HG03565 (cell line): ENCODE measurements around the gene ANGEL1.

Experiments used
- ATAC-seq: cut with Tn5 transposase; IDR thresholded peaks from one replicate; pipeline ENCODE4 v1.9.1; 2021; ENCODE audit warnings: mild to moderate bottlenecking, moderate library complexity; ENCODE audit not compliant: unreplicated experiment

Gene ANGEL1, protein sequence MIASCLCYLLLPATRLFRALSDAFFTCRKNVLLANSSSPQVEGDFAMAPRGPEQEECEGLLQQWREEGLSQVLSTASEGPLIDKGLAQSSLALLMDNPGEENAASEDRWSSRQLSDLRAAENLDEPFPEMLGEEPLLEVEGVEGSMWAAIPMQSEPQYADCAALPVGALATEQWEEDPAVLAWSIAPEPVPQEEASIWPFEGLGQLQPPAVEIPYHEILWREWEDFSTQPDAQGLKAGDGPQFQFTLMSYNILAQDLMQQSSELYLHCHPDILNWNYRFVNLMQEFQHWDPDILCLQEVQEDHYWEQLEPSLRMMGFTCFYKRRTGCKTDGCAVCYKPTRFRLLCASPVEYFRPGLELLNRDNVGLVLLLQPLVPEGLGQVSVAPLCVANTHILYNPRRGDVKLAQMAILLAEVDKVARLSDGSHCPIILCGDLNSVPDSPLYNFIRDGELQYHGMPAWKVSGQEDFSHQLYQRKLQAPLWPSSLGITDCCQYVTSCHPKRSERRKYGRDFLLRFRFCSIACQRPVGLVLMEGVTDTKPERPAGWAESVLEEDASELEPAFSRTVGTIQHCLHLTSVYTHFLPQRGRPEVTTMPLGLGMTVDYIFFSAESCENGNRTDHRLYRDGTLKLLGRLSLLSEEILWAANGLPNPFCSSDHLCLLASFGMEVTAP

DNA sequence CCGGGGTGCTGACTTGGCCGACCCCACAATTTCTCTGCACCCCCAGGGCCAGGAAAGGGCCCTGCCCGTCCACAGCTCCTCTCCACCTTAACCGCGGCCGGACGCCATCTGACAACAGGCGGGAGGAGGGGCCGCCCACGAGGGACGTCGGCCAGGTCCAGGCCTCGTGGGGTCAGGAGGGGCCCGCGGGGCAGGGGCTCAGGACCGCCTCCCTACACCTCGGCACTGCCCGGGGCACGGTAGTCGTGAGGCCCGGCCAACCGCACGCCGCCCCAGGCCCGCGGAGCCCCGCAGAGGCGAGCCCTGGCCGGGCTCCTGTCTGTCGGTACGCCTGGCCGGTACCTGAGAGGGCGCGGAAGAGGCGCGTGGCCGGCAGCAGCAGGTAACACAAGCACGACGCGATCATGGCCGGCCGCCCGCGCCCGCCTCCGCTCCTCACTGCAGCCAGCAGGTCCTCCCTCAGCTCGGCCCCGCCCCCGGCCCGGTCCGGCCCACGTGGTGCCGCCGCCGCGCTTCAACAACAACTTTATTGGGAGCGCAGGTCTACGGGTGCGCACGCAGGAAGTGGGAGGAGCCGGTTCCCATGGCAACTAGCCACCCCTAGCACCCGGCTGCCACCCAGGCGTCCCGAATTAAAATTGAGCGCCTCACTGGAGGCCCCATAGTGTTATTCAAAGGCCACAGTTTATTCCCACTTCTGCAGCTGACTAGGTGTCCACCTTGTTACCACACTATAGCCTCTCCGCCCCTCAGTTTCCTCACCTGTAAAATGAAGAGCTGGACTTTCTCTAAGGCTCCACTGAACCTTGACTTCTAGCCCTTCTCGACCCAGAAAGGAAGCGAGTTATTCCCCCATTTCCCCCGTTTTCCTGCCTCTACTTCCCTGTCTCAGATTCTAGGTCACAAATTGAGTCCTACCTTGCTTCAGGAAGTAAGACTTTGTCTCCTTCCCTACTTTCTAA, at the start of gene ANGEL1:
Gene ANGEL1, minus strand, starts transcription at position 461 of the 962 bp plus-strand sequence. Its CDS starts 55 bp downstream, at position 406.
- peak; percentile 80 for ATAC-seq

DNA sequence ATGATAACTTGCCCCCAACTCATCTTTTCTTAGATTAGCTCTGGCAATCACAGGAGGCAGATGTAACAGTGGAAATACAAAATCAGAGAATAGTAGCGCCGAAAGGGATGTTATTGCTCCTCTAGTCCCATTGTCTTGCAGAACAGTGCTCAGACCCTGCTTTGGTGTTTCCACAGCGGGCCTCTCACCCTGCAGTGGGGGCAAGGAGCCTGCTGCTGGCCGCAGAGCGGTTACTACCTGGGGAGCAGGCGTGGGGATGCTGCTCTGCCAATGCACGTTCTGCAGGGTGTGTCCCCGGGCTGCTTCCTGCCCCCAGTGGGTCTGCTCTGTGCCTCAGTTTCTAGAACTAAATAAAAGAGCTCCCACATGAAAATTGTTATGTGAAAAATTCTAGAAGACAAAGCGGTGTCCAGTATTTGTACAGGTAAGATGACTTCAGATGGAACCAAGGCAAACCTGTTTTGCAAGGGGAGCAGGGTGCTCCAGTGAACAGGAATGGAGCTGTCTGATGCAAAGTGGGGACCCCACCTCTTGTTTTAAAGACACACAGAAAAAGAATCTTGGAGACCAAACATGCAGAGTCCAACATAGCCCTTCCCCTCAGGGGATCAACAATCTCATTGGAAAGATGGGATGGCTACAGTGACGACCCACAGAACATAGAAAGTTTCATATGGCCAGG, 49.0 kb upstream of the ANGEL1 start:
- no peak for ATAC-seq

DNA sequence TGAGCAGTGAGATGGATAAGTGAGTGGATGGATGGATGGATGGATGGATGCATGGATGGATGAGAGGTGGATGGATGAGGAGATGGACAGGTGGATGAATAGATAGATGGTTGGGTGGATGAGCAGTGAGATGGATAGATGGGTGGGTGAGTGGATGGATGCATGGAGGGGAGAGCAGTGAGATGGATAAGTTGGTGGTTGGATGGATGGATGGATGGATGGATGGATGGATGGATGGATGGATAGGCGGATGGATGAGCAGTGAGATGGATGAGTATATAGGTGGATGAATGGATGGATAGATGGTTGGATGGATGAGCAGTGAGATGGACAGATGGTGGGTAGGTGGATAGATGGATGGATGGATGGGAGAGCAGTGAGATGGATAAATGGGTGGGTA, 44.1 kb upstream of the ANGEL1 start:
- no peak for ATAC-seq

DNA sequence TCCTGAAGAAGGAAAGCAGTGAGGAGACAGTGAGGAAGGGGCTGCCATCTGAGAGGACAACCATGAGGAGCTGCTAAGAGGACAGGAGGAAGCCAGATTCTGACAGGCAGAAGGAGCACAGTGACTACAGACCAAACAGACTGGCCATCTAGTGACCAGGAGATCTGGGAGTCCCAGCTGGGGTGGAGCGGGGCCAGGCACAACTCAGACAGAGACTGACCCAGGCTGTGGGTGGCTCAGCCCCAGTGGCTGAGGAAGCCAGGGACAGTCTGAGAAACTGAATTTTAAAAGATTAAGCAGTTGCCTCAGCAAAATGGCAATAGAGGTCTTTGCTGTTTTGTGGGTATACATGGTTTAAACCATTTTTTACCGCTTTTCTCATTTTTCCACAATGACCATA, 42.4 kb upstream of the ANGEL1 start:
- no peak for ATAC-seq

DNA sequence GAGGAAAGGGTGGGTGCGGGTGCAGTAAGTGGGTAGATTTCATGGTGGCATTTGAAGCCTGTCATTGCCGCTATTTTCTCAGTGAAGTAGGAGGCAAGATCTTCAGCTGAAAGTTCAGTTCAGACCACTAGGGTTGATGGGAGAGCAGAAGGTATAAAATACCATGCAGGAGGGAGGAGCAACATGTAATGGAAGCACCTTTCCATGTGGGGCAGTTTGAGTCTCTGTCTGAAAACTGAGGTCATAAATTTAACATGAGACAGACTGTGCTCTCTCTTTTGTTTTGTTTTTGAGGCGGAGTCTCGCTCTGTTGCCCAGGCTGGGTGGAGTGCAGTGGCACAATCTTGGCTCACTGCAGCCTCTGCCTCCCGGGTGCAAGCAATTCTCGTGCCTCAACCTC, 36.2 kb upstream of the ANGEL1 start:
- ATAC-seq, result no peak

DNA sequence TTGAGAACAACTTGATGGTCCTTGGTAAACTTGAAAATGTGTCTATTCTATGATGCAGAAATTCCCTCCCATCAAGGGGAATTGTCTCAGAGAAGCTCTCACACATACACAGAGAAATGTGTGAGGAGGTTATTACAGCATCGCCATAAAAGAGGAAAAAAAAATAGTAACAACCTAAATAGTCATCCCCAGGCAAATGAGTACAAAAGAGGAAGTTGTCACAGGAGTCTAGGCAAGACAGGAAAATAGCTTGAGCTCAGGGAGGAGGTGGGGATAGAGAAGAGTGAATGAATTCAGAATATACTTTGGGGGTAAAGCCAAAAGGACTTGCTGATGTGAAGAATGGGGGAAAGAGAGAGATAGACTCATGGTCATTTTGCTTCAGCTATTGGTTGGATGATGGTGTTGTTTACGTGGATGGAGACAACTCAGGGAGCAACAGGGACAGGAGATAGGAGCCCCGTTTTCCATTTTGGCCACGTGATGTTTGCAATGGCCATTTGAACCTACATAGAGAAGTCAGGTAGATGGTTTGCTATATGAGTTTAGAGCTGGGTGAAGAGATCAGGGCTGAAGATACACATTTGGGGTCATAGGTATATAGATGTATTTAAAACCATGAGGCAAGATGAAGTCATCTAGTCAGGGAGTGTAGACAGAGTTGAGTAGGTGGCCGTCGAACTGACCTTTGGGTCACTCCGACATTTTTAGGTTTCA, 33.8 kb upstream of the ANGEL1 start:
- ATAC-seq, result no peak

DNA sequence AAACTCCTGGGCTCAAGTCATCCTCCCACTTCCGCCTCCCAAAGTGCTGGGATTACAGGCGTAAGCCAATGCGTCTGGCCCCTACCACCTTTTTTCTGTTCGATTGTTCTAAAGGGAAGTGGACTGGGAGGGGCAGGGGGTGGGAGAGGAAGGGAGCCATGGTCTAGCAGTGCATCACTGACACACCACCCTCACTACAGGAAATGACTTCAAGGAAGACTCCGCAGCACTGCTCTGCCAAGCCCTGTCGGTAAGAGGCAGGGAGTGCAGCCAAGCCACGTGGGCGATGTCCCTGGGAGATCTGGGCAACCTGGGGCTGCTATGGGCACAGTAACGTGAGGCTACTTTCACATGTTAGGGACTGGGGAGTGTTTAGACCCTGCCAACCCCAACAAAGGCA, 31.5 kb upstream of the ANGEL1 start:
- no peak for ATAC-seq

DNA sequence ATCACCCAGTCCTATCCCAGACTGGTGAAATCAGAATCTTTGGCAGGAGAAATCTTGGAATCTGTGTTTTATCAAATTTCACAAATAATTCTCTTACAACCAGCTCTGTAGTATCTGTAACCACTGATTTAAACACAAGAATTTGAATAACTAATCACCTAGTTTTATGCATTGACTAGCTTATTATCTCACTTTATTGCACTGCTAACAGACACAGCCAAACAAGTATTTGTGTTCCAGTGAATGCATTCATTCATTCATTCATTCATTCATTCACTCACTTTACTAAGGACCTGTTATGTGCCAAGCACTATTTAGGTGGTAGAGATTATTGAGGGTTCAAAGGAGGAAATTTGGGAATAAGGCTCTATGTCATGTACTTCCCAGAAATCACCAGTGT, 29.7 kb upstream of the ANGEL1 start:
- ATAC-seq, result no peak

DNA sequence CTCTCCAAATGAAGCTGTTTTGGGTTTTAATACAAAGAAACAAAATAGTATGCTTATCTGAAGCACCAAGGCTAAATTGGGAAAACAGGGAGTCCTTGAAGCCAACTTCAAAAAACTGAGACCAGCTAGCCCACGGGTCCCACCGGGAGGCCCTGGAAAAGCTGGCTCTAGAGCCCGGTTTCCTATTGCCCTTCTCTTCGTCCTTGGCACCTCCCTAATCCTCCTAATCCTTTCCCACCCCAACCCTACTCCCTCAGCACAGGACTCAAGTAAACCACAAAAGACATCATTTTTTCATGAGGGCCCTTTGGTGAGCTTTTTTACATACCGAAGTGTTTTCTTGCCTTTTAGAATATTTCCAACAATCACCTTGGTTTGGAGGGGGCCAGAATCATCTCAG, 24.8 kb upstream of the ANGEL1 start:
- no peak for ATAC-seq

DNA sequence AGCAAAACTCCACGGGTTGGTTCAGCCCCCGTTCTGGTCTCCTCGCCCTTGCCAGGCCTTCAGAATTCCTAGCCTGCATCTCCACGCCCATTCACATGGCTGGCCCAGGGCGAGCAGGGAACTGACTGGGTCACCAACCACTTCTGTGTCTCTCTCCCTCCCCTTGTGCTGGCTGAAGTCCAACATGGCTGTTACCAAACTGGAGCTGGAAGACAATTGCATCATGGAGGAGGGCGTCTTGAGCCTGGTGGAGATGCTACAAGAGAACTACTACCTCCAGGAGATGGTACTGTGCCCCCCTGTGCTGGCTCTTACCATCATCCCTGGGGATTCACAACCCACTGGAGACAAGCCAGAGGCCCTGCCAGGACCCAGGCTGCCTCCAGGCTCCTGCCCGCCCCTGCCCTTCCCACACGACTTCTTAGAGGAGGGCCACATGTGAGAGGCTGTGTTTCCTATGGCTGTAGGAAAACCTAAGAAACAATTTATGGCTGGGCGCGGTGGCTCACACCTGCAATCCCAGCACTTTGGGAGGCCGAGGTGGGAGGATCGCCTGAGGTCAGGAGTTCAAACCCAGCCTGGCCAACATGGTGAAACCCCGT, 23.4 kb upstream of the ANGEL1 start:
- ATAC-seq, result no peak

DNA sequence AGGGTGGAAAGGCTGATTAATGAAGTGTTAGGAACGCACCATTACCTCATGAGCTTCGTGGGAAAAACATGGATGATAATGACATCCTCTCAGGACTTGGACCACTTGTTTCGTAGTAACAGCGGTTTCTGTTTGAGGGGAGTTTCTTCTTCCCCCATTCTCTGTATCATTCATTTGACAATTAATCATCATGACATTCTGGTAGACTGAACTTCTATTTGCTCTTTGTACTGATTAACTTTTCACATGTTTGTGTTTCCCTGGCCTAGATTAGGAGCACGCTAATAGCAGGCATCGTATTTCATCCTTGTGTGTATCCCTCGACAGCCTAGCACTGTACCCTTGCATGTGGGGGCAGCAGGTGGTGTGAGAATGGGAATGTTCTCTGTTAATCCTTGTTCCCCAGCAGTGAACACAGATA, 21.6 kb upstream of the ANGEL1 start:
- ATAC-seq, result no peak

DNA sequence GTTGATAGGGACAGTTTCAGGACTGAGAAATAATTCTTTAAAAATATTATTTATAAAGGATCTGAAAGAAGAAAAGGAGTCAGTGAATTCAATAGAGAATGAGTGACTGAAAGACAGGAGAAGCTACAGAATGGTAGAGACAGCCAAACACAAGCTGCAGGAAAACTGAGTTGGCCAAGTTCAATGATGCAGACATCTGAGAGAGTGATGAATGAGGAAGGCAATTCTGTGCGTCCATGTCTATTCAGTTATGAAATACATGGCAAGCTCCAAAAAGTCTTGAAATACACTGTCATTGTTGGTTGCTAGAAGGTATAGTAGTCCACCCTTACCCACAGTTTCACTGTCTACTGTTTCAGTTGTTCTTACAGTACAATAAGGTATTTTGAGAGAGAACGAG, 20.3 kb upstream of the ANGEL1 start:
- ATAC-seq, result no peak

DNA sequence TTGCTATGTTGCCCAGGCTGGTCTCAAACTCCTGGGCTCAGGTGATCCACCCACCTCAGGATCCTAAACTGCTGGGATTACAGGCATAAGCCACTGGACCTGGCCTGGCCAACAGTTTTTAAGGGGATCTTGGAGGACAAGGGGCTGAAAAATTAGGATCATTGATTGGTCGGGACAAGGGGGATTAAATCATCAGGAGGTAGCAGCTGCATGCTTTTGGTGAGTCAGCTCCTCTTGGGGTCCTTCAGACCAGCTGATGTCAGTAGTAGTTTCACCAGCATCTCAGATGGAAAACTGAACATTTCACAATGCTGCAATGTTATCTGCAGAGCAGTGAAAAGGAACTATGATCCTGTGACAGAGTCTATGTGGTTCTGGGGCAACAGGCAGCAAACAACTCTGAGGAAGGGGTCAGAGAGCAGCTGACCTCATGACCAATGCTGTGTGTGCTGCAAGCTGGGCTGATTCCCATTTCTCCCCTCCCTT, 19.9 kb upstream of the ANGEL1 start:
- no peak for ATAC-seq

DNA sequence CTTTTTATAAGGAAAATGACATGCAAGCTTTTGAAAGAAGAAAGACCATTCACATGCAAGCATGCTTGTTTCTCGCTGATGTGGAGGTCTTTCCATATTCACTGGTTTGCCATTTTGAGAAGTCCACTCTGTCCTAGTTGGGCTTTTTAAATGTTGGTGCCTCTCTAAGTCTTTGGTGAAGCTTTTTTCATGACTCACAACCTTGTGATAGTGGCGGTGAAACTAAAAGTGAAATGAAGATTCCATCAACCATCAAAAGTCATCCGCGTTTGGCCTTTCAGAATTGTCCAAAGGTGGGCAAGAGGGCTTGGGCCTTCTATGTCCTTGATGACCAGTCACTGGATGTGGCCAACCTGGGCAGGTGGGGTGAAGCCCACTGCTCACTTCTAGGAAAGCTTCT, 17.9 kb upstream of the ANGEL1 start:
- ATAC-seq, result no peak

DNA sequence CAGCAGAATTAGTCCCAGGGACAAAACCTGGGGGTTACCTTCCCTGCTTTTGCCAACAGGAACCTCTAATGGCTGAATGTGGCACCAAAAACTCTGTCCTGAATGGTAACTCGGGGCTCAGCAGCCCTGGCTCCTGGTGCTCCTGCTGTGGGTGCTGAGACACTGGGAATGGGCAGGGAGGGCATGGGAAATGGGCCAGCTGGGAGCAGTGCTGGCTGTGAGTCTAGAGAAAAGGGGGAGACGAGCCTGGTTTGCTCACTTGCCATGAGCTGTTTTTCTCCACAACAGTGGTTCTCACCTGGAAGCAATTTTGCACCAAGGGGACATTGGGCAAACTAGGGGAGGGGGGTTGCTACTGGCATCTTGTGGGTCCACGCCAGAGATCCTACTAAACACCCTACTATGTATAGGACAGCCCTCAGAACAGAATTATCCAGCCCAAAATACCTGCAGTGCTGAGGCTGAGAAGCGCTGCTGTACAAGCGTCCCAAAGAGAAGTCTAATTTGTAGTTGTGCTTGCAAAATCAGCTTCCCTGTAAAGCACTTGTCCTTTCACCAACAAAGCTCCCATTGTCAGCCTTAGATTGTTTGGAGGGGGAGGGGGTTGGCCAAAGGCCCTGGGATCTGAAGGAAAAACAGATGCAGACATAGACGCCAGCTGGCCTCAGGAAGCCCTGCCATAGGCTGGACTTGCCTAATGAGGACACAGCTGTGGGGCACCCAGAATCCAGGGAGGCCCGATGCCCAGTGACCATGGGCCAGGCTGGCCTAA, 17.2 kb upstream of the ANGEL1 start:
- ATAC-seq, result no peak

DNA sequence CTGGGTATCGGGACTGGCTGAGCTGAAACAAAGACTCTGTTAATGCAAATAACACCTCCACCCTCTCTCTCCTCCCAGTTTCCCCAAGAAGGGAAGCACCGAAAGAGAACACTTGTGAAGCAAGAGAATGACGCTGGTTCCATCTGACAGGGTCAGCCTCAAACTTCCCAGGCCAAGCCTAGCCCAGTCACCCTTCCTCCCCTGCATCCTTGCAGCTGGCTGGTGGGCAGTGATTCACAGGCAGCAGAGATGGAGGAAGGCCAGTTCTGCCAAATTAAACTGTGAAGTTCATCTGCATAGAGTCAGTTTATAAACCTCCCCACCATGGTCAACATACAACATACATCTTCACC, 16.3 kb upstream of the ANGEL1 start:
- no peak for ATAC-seq

DNA sequence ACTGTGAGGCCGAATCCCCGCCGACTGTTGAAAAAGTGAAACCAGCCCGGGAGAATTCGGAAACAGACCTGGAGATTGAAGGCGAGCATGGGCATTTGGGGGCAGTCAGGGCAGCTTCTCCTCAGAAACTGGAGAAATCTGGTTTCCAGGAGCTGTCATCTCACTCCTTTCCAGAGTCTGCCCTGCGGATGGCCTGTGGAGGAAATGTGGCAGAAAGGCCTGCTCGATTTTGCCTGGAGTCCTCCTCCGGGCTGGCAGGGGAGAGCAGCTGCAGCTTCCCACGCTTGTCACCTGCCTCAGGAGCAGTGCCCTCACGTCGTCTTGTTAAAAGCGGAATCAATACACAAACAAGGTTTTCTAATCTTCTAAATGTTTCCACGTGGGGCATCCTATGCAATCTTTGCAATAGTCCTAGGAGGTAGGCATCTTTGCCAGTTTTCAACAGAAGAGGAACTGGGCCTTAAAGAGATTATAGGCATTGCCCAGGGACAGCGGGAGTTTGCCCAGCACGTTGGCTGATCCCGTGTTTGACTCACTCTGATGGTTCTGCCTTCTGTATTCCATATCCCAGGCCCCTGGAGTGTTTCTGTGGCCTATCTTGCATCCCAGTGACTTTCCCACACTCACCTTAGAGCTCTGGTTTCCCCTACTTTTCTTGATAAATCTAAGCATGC, 15.8 kb upstream of the ANGEL1 start:
- no peak for ATAC-seq

DNA sequence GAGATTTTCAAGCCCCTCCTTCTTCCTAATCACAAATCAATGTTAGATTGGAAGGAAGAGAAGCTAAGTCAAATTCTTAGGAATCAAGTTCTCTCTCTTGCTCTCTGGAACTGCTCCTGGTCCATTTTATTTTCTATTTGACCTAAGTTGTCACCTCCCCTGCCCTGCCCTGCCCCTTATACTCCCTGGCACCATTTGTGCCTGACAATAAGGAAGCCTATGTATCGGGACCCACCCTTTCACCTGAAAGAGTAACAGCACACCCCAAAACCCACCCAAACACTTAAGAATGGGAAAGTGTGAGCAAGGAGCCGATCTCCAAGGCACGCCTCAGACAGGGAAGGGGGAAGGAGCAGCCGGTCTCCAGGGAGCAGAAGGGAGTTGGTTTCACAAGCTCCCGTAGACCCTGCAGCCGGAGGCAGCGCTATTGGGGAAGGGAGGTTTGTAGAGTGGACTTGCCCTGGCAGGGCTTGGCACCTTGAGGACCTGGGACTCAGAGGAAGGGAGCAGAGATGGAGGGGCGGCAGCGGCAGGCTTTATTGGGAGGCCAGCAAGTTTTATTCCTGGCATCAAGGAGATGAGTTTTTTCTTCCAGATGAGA, 15.1 kb upstream of the ANGEL1 start:
- ATAC-seq, result no peak
